ENCODE measurements around the gene OPA1. TPM values are rescaled to one million over a fixed set of nuclear protein-coding genes. Genes with fewer than 3 reads are reported as not detected.

Gene OPA1
- total and polyA plus RNA-seq, 2 of the 13 experiments (the other 11 are each of a cell fraction or from before 2014, with no cell fraction given): 26.7 to 78.5 TPM

GRCh38 chr3:193656445-193656844 lies 63.4 kb downstream of the OPA1 start (continued):
- TF ChIP-seq ATF5 (CRISPR knock-in tag; IDR thresholded peaks at IDR 0.05; ENCODE audit: low read depth) (no peak), KDM3A (CRISPR knock-in tag; IDR thresholded peaks at IDR 0.05; ENCODE audit: low read depth) (no peak), ZNF792 (CRISPR knock-in tag; IDR thresholded peaks at IDR 0.05) (no peak), CSRNP1 (CRISPR knock-in tag; IDR thresholded peaks at IDR 0.05) (no peak), ZNF740 (CRISPR knock-in tag; IDR thresholded peaks at IDR 0.05) (no peak)

GRCh38 chr3:193656878-193657282 lies 63.9 kb downstream of the OPA1 start:
- no peak overlapping the region for H3K27ac ChIP-seq (ENCODE audit: extremely low read length, insufficient read depth, low read length)
- ChIA-PET POLR2A (no interaction called here), CTCF (ENCODE audit: low intra/inter-chr PET ratio, low total read pairs) (no interaction called here)
- H3K4me1 ChIP-seq (ENCODE audit: insufficient read depth, low read length): no peaks in the 10 kb centered on the region
- no peaks in the 10 kb centered on the region for H3K9me3 ChIP-seq (ENCODE audit: low read length)
- FAIRE-seq: no peak
- H3K9ac ChIP-seq (ENCODE audit: insufficient read depth, low read depth, low read length): no peak overlapping the region
- no peak overlapping the region for H2AFZ ChIP-seq (ENCODE audit: low read length)
- DNase-seq (ENCODE audit: low spot score): no peak
- H3K36me3 ChIP-seq (replicated peaks in 1 of 2; ENCODE audit: control insufficient read depth in 1 of 2, insufficient read depth in 2 of 2, low read length in 2 of 2): peaks cover 8 to 53% of the 10 kb centered on the region in 2 experiments
- BruUV-seq (replicated peaks): no TSS peak
- no peaks in the 10 kb centered on the region for H3K79me2 ChIP-seq (ENCODE audit: insufficient read depth, low read length)
- intact Hi-C loops (cut with micrococcal nuclease; ENCODE audit: unreplicated experiment) (no loop called here), in situ Hi-C loops (cut with HindIII; ENCODE audit: extremely low pct_ligation_motif_present, low pct_unique_long_range_greater_than_20kb) (loop anchor here (25.0 kb wide), 1 partner anchor 655 kb away; no protein-coding TSS in a partner anchor)
- WGBS (ENCODE audit: low lambda C conversion rate): 95% methylated on average over 6 of the region's 6 CpGs
- no peaks in the 10 kb centered on the region for H3K27me3 ChIP-seq (ENCODE audit: control insufficient read depth in 1 of 2, insufficient read depth in 2 of 2, low read length in 2 of 2)
- no peak overlapping the region for H3K4me3 ChIP-seq (replicated peaks in 1 of 3; ENCODE audit: insufficient read depth in 1 of 3, low read depth in 2 of 3, low read length in 3 of 3)
- ATAC-seq: no peak
- no peak overlapping the region for H3K4me2 ChIP-seq (ENCODE audit: low read depth, low read length)
- H4K20me1 ChIP-seq (ENCODE audit: insufficient read depth, low read length): no peaks in the 10 kb centered on the region
- TF ChIP-seq MAZ (IDR thresholded peaks at IDR 0.05; ENCODE audit: borderline replicate concordance, low read depth, low read length): no peak
- no peak for TF ChIP-seq MAZ (CRISPR knock-in tag; IDR thresholded peaks at IDR 0.05; ENCODE audit: low read depth)
- TF ChIP-seq MNT (IDR thresholded peaks at IDR 0.05): no peak
- TF ChIP-seq ZHX2 (IDR thresholded peaks at IDR 0.05; ENCODE audit: low read depth): no peak
- TF ChIP-seq ZHX2 (CRISPR knock-in tag; IDR thresholded peaks at IDR 0.05; ENCODE audit: borderline replicate concordance): no peak
- no peak for TF ChIP-seq ZNF432 (CRISPR knock-in tag; IDR thresholded peaks at IDR 0.05; ENCODE audit: borderline replicate concordance)
- no peak for TF ChIP-seq ARID2 (CRISPR knock-in tag; IDR thresholded peaks at IDR 0.05; ENCODE audit: borderline replicate concordance)
